K562 (cell line): ENCODE results near the gene STX1B. TPM values are rescaled to one million over a fixed set of nuclear protein-coding genes. Genes with fewer than 3 reads are reported as not detected.

ENCODE experiments used
- ARHGAP35 ChIP-seq: fragments of 450-650 bp; IDR thresholded peaks from 2 replicates; pipeline ENCODE4 v1.6.1; 2018; ENCODE audit not compliant: partially characterized antibody
- CEBPG ChIP-seq, 3 experiments: fragments of 200-800 bp in 1 of 3; sonication (Bioruptor generic) in 1 of 3; sonication (generic) in 1 of 3; formaldehyde crosslinking in 1 of 3; IDR thresholded peaks in 2 of 3; conservative IDR thresholded peaks in 1 of 3; 2 replicates each; pipeline versions ENCODE4 v1.6.1 to v1.8.0; 2016 to 2022; ENCODE audit warnings: missing compliant biosample characterization in 2 of 3, missing genetic modification characterization in 2 of 3, mild to moderate bottlenecking in 1 of 3, missing genetic modification reagents in 1 of 3
- EZH2 ChIP-seq: IDR thresholded peaks from 2 replicates; pipeline ENCODE4 v1.6.1; 2012; ENCODE audit warnings: low read depth, mild to moderate bottlenecking, inconsistent platforms, low read length, borderline replicate concordance
- HBP1 ChIP-seq: fragments of 450-650 bp; formaldehyde crosslinking; IDR thresholded peaks from 2 replicates; pipeline ENCODE4 v1.4.0; 2022; ENCODE audit warnings: missing genetic modification characterization
- MEF2A ChIP-seq: IDR thresholded peaks from 2 replicates; pipeline ENCODE4 v1.6.1; 2011; ENCODE audit warnings: low read depth, mild to moderate bottlenecking, low read length, moderate library complexity; ENCODE audit not compliant: control insufficient read depth
- MGA ChIP-seq: fragments of 450-650 bp; IDR thresholded peaks from 2 replicates; pipeline ENCODE4 v1.6.1; 2016; ENCODE audit warnings: mild to moderate bottlenecking, moderate library complexity
- RBM17 ChIP-seq: fragments of 200-400 bp; formaldehyde crosslinking; IDR thresholded peaks from 2 replicates; pipeline ENCODE4 v1.6.1; 2017; ENCODE audit warnings: low read depth, mild to moderate bottlenecking, low read length, borderline replicate concordance
- TEAD4 ChIP-seq, 2 experiments: sonication (generic) in 1 of 2; formaldehyde crosslinking in 1 of 2; IDR thresholded peaks; 2 replicates each; pipeline versions ENCODE4 v1.6.1 to v1.8.0; 2012 to 2022; ENCODE audit warnings: borderline replicate concordance in 1 of 2, inconsistent platforms in 1 of 2, low read length in 1 of 2, mild to moderate bottlenecking in 1 of 2, missing genetic modification reagents in 1 of 2
- USF2 ChIP-seq: sonication (generic); formaldehyde crosslinking; IDR thresholded peaks from 2 replicates; pipeline ENCODE4 v1.5.0; 2020; ENCODE audit warnings: missing genetic modification reagents
- ZKSCAN3 ChIP-seq: fragments of 250-450 bp; sonication (Bioruptor Pico); IDR thresholded peaks from 2 replicates; pipeline ENCODE4 v1.4.0; 2020
- ZNF23 ChIP-seq: fragments of 250-450 bp; sonication (Bioruptor Pico); IDR thresholded peaks from 2 replicates; pipeline ENCODE4 v1.4.0; 2020; ENCODE audit warnings: mild to moderate bottlenecking
- ZNF583 ChIP-seq: fragments of 250-450 bp; sonication (Bioruptor Pico); IDR thresholded peaks from 2 replicates; pipeline ENCODE4 v1.4.0; 2020
- polyA plus RNA-seq, 8 experiments: library from polyadenylated mRNA; depleted of rRNA in 4 of 8; stranded (reverse) in 5 of 8; unstranded in 3 of 8; fragments of >200 nt; fragmentation: Nextera tagmentation in 2 of 8; fragmentation: Illumina TruSeq in 1 of 8; extraction: Ambion mirVana in 2 of 8; extraction: Trizol in 1 of 8; gene quantifications; 2 replicates each; pipeline versions ENCODE4 v1.2.1 to v1.2.3, GENCODE V29; 2011 to 2014; ENCODE audit warnings: inconsistent platforms in 1 of 8, missing spikeins in 1 of 8
- total RNA-seq, 7 experiments: library from RNA; depleted of rRNA in 6 of 7; stranded (reverse); fragments of >200 nt in 6 of 7; fragmentation: Illumina TruSeq in 2 of 7; extraction: Trizol in 2 of 7; gene quantifications; 2 replicates each; pipeline versions ENCODE4 v1.2.1 to v1.2.3, GENCODE V29; 2011 to 2021; ENCODE audit warnings: low replicate concordance in 1 of 7

Gene STX1B
- total and polyA plus RNA-seq, 9 of the 15 experiments (the other 6 are each of a cell fraction or from before 2014, with no cell fraction given) = 0.07 to 2.5 (median 0.86) TPM

- TF ChIP-seq EZH2 = no peak
- TF ChIP-seq RBM17 = no peak
- TF ChIP-seq ARHGAP35 = no peak
- no peak for TF ChIP-seq MGA
- no peak for TF ChIP-seq ZNF583 (CRISPR knock-in tag)
- no peak for TF ChIP-seq MEF2A
- no peak for TF ChIP-seq ZKSCAN3
- no peak for TF ChIP-seq ZNF23 (CRISPR knock-in tag)
- TF ChIP-seq TEAD4 (IDR thresholded peaks at IDR 0.05; ENCODE audit: low read length) = peak; percentile 65; the same call in 1 of the 2 replicates
- no peak for TF ChIP-seq TEAD4 (CRISPR knock-in tag; IDR thresholded peaks at IDR 0.05; ENCODE audit: borderline replicate concordance)
- TF ChIP-seq CEBPG (CRISPR knock-in tag; IDR thresholded peaks at IDR 0.05) = no peak
- peak in 1 of 2 experiments; percentile 69; a peak in 2 of 4 replicates for TF ChIP-seq CEBPG (tag; conservative IDR thresholded peaks at IDR 0.05 in 1 of 2, IDR thresholded peaks at IDR 0.05 in 1 of 2)
- no peak for TF ChIP-seq USF2 (CRISPR knock-in tag)
- no peak for TF ChIP-seq HBP1
Observed at GRCh38 chr16:30949650-30950515, 60.6 kb downstream of the STX1B start (continued).
